GM19372 (cell line): ENCODE measurements around the gene SUMF1.

ENCODE experiments used
- ATAC-seq: cut with Tn5 transposase; IDR thresholded peaks from one replicate; pipeline ENCODE4 v1.9.1; 2021; ENCODE audit warnings: mild to moderate bottlenecking, low read depth, moderate library complexity; ENCODE audit not compliant: unreplicated experiment

The SUMF1 gene

DNA sequence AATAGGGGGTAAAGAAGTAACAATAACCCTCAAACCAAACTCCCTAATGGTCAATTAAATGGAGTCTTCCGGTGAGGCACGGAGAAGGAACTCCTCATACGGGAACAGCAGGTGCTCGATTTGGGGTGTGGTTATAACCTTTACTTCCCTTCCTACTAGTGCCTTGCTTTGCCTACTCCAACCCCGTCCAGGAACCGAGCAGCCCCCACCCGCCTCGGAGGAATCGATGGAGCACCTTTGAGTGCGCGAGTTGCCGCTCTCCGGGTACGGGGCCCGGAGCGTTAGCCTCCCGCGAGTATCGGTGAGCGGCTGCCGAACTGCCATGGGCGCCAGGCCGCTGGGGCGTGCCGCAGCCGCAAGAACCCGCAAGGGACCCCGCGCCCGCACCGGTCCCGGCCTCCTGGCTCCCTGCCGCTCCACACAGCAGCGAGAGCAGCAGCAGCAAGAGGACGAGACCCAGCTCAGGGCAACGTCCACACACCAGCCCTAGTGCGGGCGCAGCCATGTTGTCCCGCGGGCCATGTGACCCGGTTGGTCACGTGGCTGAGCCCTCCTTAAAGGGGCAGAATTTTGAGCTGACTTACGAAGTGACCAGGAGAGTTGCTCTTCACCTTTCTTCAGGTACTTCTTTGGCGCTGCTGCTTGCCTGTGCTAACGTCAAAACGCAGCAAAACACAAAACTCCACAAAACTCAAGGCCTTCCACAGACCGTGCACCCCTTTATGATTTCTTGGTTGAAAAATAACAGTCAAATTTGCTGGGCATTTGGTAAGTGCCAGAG is at the start of gene SUMF1:
Gene SUMF1, minus strand, starts transcription at position 529 of the 781 bp plus-strand sequence. Its CDS starts 24 bp downstream, at position 505.
- ATAC-seq = peak; percentile 100

DNA sequence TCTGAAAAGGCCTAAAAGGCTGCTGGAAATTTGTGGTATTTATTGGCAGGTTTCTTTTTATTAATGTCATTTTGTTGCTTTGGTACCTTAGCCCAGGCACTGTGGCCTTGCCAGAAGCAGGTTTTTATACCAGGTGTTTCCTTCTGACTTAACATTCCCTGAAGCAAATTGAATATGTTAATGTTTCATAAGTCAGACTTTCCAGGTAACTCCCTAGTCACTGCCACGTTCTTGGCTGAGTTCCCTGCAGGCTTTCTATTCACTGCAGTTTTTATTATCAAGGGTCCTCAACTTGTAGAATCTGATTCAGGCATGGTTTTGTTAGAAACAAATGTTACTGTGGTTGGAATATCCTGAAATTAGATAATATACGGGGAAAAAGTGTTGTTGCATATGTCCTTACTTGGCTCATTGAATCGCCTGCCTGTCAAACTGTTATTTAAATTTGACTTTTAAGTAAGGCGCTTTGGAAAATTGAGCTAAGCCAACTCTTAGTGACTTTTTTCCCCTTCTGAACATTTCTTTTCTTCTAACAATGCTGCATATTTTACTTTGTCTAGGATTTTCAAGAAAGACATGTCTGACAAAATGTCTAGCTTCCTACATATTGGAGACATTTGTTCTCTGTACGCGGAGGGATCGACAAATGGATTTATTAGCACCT is 49.0 kb upstream of the SUMF1 start:
- ATAC-seq = no peak

DNA sequence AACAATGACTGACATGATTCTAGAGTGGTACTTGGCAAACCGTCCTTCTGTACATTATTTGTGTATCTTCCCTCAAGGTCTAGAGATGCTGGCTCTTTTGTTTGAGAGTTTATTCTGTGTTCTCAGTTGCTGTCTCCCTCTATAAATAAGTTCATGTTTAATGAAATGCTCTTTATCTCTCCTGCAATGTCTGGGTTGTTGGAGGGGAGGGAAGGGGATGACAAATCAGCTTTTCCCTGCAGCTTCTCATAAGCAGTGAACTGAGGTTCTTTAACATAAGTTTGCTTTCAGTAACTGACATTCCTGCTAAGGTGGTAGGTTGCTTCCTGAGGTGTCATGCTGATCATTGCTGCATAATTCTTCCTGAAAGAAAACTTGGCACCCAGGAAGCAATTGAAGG is 47.8 kb upstream of the SUMF1 start:
- no peak for ATAC-seq

DNA sequence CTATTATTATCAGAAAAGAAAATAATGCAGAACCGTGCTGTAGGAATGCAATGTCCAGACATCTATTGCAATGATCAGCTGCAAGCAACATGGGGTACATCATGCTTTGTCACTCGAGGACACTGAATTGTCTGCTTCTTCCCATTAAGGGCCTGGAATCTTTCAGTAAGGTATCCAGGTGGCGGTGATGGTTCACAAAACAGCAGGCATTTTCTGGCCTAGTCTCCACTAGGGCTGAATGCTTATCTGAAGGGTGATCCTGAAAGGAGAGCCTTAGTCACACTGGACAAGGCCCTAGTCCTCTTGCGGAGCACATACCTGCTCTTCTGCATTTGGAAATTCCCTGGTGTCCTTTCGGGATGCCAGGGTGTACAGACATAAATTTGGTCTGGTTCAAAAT is 47.3 kb upstream of the SUMF1 start:
- no peak for ATAC-seq

DNA sequence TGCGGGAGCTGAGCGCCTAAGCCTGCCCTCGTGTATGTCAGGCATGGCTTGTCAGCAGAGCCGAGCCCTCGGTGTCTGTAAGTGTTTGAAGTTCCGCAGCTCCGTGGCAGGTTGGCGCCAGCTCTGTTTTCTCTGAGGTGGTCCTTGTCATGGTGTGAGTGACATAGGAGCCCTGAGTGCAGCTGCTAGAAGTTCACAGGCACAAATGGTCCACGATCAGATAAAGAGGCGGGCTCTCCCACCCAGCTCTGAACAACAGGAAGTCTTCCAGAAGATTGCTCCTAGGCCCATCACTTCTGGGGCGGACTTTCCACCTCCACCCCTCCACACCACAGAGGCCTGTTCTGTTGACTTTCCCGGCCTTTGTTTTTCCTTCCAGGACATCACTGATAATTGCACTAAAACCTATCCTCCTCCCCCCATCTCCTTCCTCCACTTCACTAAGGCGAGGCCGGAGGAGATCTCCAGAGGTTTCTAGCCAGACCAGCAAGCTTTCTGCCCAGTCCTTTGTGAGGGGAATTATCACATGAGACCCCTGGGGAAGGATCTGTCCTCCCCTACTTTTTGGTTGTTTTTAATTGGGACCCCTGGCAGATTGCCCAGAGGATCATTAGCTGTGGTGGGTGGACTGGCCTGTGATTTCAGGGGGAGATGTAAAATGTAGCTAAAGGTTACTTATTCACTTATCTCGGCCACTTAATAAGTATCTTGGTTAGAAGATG is 46.0 kb upstream of the SUMF1 start:
- no peak for ATAC-seq

DNA sequence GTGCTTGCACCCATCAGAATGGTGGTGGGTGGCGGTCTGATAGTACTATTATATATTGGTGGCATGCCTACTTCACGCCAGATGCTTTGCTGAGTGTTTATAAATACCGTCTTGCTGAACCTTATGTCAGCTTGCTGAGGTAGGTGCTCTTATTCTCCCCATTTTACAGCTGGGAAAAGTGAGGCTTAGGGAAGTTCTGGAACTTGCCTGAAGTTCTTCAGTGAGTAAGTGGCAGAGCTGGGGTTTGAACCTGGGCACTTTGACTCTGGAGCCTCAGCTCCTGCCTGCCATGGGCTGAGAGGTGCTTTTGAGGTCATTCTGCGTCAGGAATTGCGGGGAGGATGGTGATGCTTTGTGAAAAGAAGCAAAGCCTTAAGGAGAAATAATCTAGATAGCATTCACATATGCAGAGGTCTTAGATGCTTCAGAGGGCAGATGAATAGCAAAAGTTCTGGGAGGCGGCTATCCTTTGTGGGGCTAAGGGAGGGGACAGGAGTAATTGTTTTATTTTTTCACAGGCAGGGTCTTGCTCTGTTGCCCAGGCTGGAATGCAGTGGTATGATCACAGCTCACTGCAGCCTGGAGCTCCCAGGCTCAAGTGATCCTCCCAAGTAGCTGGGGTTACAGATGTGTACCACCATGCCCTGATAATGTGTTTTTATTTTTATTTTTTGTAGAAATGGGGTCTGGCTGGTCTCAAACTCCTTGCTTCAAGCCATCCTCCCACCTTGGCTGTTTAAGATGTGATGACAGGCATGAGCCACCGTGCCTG is 44.6 kb upstream of the SUMF1 start:
- ATAC-seq = no peak

DNA sequence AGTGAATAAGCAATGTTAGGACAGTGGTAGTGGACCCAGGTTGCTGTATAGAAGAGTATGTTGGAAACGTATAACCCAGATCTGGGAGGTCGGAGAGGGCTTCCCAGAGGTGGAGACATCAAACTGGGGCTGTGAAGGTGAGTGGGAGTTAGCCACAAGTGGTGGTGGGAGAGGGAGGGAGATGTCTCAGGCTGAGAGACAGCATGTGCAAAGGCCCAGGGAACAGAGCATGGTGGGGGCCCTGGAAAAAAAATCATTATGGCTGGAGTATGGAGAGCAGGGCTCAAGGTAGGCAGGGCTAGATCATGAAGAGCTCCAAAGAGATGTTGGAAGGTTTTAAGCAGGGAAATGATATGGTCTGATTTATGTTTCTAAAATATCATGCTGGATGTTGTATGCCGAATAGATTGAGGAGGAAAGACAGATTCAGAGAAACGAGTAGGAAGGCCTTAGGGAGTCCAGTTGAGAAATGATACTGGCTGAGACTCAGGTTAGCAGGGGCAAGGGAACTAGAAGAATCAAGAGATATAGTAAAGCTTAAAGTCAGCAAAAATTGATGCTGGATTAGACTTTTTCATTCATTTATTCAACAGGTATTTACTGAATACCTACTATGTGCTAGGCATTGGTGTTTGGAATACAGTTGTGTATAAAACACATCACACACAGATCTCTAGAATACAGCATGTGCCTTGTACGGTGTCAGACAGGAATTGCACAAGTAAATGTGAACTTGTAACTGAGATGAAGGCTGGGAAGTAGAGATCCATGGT is 43.1 kb upstream of the SUMF1 start:
- ATAC-seq = no peak

DNA sequence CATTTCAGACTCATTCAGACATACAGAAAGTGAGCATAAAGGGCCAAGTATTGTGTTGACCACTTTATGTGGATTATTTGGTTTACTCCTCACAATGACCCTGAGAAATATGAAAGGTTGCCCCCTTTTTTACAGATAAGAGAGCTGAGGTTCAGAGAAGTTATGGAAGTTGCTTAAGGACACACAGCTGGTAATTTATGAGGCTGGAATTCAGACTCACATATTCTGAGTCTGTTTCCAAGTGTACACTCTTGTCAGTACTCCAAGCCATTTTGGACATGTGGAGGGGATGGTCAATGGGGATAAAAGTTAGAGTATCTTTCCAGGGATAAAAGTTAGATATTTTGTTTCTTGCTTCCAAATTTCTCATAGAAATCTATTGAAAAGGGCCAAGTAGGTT is 42.0 kb upstream of the SUMF1 start:
- no peak for ATAC-seq

DNA sequence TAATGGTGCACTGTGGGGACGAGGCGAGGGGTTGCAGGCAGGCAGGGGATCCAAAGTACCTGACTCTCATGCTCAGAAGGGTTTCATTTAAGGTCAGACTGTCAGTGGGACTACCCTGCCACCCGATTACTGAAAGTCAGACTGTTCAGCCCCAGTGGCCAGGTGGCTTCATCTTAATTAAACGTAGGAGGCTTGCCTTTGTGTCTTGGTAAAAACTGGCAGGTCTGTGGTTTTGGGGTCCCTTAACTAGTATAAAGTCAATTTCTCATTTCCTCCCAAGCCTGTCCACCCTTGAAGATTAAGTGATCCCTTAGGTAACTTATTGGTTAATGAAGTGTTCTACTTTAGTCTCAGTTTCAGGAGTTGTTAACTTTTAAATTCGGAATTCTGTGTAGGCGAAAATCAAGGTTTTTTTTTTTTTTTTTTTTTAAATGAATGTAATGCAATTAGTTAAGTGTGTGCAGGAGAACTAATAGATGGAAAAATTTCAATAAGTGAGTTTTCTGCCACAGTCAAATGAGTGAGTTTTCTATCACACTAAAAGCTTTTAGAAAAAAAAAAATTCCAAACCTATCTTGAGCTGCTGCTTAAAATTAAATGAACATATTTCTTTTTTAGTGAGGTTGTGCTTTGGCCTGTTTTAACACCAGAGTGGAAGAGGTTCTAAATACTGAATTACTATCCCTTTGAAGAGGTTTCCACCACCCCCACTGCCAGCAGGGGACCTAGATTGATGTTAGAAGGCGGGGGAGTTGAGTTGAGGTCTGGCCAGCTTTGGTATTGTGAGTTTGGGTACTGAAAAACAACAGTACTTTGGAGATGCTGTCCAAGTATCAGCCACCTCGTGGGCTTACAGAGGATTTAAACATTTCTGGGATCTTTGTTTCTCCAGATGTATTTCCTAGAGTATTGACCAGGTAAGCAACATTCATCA is 41.2 kb upstream of the SUMF1 start:
- ATAC-seq = peak; percentile 61

DNA sequence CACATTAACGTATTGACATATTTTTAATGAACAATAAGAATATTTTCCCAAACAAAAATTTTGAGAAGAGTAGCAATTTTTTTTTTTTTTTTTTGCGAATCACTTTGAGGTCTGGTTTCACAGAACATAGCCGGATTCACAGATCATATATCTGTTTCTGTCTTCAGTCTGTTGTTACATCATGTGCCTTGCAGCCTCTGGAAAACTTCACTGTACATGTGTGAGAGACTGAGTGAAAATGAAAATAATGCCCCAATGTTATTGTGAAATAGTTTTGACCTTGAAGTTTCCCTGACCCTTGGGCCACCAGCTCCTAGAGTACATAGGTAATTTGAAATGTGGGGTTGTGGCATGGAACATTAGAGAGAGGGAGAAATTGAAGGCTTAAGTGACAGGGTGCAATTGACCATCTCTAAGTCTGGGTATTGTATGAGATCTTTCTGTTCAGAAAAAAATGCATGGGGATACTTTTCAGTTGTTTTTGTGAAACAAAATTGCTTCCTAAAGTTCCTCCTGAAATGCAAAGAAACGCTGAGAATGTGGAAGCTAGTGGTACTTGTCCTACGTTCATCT is 40.0 kb upstream of the SUMF1 start:
- no peak for ATAC-seq

DNA sequence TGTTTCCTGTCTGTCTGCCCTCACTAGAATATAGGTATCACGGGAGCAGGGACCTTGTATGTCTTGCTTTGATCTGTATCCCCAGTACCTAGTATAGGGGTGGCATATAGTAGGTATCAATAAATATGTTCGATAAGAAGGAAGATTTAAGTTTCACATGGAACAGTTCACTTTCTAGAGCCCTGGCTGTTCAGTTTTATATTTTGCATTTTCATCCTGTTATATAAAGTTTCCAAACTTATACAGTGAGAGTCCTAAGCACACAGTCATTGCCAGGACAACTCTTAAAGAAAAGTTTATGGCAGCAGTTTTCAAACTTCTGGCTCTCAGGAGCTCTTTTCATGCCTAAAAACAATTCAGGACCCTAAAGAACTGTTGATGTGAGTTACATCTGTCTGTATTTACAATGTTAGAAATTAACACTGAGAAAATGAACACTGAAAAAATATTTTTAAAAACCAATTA is 39.5 kb upstream of the SUMF1 start:
- ATAC-seq = no peak

DNA sequence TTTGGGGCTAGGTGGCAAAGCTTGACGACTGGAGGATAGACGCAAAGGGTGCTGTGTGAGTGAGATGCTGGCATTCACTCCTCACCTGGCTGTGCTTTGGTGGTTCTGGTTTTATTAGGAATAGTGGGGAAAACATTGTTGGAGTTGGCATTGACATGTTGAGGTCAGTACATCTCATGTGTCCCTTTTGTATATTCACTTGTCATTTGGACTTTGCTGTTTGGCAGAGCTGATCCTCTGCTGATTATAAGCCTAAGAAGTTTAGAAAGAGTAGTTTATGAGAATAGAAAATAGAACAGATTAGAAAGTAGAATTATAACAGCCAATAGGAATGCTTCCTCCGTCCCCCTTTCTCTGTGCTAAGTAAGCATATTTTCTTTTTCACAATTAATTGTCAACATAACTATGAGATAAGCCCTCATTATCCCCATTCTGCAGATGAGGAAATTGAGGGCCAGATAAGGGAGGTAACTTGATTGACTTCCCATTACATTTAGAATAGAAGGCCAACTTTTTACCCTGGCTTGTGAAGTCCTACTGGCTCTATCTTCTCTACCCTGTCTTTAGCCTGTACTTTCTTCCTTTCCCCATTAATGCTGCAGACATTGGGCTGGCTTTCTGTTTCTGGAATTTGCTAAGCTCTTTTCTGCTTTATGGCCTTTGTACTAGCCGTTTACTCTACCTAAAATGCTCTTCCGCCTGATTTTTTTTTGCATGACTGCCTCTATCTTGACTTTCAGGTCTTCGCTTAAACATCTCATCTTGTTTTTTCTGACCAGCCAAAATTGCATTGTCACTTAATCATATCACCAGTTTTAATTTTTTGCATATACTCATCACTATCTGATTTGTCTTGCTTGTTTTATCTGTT is 38.9 kb upstream of the SUMF1 start:
- ATAC-seq = no peak

DNA sequence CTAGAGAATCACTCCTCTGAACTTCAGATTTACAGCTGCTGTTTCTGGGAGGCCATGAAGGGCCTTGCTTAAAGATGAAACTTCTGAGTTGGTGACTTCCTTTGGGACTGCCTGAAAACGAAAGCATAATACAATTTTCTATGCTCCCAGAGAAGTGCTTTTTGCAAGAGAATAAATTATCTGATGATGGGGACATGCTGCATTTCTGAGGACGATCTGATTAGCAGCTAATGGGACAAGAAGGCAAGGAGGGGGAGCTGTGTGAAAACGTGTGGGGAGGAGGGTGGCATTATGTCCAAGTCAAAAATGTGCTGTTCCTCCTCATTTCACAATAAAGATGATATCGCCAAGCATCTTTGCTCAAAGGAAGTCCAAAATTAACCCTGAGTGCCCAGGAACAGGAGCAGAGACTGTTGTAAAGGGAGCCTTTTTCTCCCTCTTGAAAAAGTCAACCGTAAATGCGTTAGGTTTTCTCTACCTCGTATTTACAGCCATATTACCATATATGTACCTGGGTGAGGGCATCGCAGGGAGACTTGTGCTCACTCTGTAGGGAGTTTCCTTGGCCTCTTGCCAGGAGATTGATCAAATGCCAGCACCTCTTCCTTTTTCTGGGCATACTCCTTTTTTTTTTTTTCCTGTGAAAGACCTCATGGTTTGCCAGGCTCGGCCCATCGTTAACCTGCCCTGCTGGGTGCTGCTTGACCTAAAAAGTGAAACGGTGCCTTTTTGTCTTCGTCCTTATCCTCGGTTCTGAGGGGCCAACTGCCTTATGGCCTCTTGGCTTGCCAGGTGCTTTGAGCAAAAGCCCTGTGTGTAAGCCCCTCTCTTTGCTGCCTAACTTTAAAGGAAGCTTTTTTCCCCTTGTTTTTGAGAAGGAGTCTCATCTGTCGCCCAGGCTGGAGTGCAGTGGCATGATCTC is 37.5 kb upstream of the SUMF1 start:
- ATAC-seq = no peak

DNA sequence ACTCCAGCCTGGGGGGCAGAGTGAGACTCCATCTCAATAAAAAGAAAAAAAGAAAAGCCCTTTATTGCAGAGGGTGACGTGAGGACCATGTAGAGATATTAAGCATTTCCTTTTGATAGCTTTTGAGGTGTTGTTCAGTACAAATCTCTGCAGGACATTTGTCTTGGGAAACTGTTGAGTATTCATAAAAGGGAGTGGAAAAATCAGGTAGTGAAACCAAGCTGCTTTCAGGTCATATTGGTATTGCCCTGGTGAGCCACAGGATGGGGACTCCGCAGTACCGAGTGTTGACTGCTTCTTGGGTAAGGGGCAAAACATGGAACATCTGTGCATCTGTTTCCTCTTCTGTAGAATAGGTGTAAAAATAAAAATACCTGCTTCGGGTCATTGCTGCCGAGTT is 36.0 kb upstream of the SUMF1 start:
- peak; percentile 53 for ATAC-seq

DNA sequence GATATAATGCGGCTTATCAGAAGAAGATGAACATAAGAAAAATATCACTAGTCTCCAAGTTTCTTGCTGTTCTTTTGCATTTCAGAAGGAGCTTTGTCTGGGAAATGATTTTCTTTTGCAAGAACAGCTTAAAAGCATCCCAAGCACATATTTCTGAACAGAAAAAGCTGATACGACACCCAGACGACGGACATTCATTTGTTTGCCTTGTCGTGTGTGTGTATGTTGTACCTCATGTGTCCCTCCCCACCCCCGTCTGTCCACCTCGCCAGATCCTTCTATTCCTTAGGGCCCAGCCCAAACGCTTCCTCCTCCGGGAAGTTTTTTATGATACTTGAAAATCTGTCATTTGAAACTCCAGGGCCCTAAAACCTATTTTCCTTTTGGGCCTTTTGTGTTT is 34.9 kb upstream of the SUMF1 start:
- ATAC-seq = no peak

DNA sequence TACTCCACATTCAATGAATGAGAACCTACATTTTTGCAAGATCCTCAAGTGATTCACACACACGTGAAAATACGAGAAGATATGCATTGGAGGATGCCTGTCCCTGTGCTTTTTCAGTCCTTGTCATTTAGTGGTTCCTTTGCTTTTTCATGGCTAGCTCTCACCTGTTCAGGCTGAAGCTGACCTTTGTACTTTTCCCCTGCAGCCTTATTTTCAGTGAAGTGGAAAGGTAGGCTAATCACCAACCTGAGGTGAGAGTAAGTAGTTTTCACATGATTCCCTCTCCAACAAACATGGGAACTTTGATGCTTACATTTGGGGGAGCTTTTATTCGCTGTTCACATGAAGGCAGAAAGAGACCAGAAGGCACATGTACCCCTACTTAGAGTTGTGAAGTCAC is 34.4 kb upstream of the SUMF1 start:
- ATAC-seq = no peak

DNA sequence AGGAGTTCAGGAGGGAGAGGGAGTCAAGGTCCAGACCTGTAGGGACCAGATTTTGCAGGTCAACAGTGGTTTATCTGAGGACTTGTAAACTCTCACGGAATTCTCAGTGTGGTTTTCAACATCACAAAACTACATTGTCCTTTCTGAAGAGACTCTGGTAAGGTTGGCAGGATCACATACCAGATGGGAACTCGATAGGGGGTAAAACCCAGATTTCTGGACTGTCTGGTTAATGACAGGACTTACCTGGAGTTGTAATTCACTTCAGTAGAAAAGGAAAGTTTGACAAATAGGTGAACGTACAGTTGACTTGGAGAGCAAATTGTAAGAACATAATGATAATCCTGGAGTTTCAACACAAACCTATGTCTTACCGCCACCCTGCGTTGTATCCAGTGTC is 31.4 kb upstream of the SUMF1 start:
- no peak for ATAC-seq
